ENCODE measurements around the gene TBC1D21. TPM values are rescaled to one million over a fixed set of nuclear protein-coding genes. Genes with fewer than 3 reads are reported as not detected.
A peak's percentile ranks its signal among the peaks of the same experiment; 100 is the strongest.

TBC1D21 gene
- polyA plus RNA-seq, 3 donors = not detected

- Histone ChIP-seq H3K4me2 (replicated peaks; ENCODE audit: extremely low read depth, low read length, poor library complexity, severe bottlenecking) (no peak overlapping the region), H3K9ac (ENCODE audit: insufficient read depth, low read length, poor library complexity, severe bottlenecking) (no peak overlapping the region), H3K27me3 (ENCODE audit: control insufficient read depth in 2 of 2, insufficient read depth in 2 of 2, low read length in 2 of 2) (peaks cover 6 to 8% of the 10 kb centered on the region in 2 donors), H3K79me2 (ENCODE audit: insufficient read depth, low read length) (no peaks in the 10 kb centered on the region), H3K4me3 (replicated peaks in 1 of 3; ENCODE audit: low read depth in 2 of 3, low read length in 3 of 3) (no peak overlapping the region), H3K27ac (ENCODE audit: low read depth in 1 of 2, low read length in 2 of 2) (no peak overlapping the region), H2AFZ (ENCODE audit: insufficient read depth, low read depth, low read length, poor library complexity, severe bottlenecking) (no peak overlapping the region), H3K9me3 (replicated peaks in 1 of 2; ENCODE audit: control insufficient read depth in 1 of 2, insufficient read depth in 1 of 2, low read length in 2 of 2) (no peaks in the 10 kb centered on the region), H3K36me3 (replicated peaks in 1 of 2; ENCODE audit: control insufficient read depth in 1 of 2, insufficient read depth in 2 of 2, low read length in 2 of 2) (no peaks in the 10 kb centered on the region), H3K4me1 (ENCODE audit: control insufficient read depth in 1 of 2, insufficient read depth in 2 of 2, low read length in 2 of 2) (no peaks in the 10 kb centered on the region), H4K20me1 (ENCODE audit: insufficient read depth, low read length) (no peaks in the 10 kb centered on the region)
- 67% methylated on average over 1 of the region's 2 CpGs for WGBS (ENCODE audit: insufficient coverage)
- H3K9me3 Mint-ChIP-seq = peaks cover 0 to 5% (median 0%) of the 10 kb centered on the region in 7 donors
- H3K27me3 Mint-ChIP-seq (ENCODE audit: low read depth in 3 of 3) = peaks cover 12 to 65% (median 23%) of the 10 kb centered on the region in 3 donors
- H3K27ac Mint-ChIP-seq = no peak overlapping the region
- no peaks in the 10 kb centered on the region for H3K36me3 Mint-ChIP-seq
- TF ChIP-seq CTCF (IDR thresholded peaks at IDR 0.05) = no peak
- peak overlapping the region in 1 of 2 donors; percentile 19 for H3K4me3 Mint-ChIP-seq
- no peak for DNase-seq
- H3K4me1 Mint-ChIP-seq = no peaks in the 10 kb centered on the region
- intact Hi-C loops (cut with micrococcal nuclease) = no loop called here
Observed at GRCh38 chr15:73866481-73866880, 6.9 kb upstream of the TBC1D21 start.

GRCh38 chr15:73866881-73867410, 6.4 kb upstream of the TBC1D21 start:
- Mint-ChIP-seq H3K4me3 (peak overlapping the region in 1 of 2 donors; percentile 39), H3K9me3 (peaks cover 0 to 5% (median 0%) of the 10 kb centered on the region in 7 donors), H3K36me3 (no peaks in the 10 kb centered on the region), H3K27ac (no peak overlapping the region), H3K27me3 (ENCODE audit: low read depth in 3 of 3) (peaks cover 9 to 62% (median 19%) of the 10 kb centered on the region in 3 donors), H3K4me1 (no peaks in the 10 kb centered on the region)
- 76% methylated on average over 4 of the region's 6 CpGs for WGBS (ENCODE audit: insufficient coverage)
- H3K36me3 ChIP-seq (replicated peaks in 1 of 2; ENCODE audit: control insufficient read depth in 1 of 2, insufficient read depth in 2 of 2, low read length in 2 of 2) = no peaks in the 10 kb centered on the region
- no peaks in the 10 kb centered on the region for H3K4me1 ChIP-seq (ENCODE audit: control insufficient read depth in 1 of 2, insufficient read depth in 2 of 2, low read length in 2 of 2)
- H3K79me2 ChIP-seq (ENCODE audit: insufficient read depth, low read length) = no peaks in the 10 kb centered on the region
- H3K9ac ChIP-seq (ENCODE audit: insufficient read depth, low read length, poor library complexity, severe bottlenecking) = no peak overlapping the region
- no peaks in the 10 kb centered on the region for H3K9me3 ChIP-seq (replicated peaks in 1 of 2; ENCODE audit: control insufficient read depth in 1 of 2, insufficient read depth in 1 of 2, low read length in 2 of 2)
- no peak for DNase-seq
- intact Hi-C loops (cut with micrococcal nuclease) = no loop called here
- H3K27me3 ChIP-seq (ENCODE audit: control insufficient read depth in 2 of 2, insufficient read depth in 2 of 2, low read length in 2 of 2) = peaks cover 5 to 7% of the 10 kb centered on the region in 2 donors
- no peak overlapping the region for H3K4me2 ChIP-seq (replicated peaks; ENCODE audit: extremely low read depth, low read length, poor library complexity, severe bottlenecking)
- no peak for TF ChIP-seq CTCF (IDR thresholded peaks at IDR 0.05)
- no peak overlapping the region for H3K27ac ChIP-seq (ENCODE audit: low read depth in 1 of 2, low read length in 2 of 2)
- H3K4me3 ChIP-seq (replicated peaks in 1 of 3; ENCODE audit: low read depth in 2 of 3, low read length in 3 of 3) = no peak overlapping the region
- no peak overlapping the region for H2AFZ ChIP-seq (ENCODE audit: insufficient read depth, low read depth, low read length, poor library complexity, severe bottlenecking)
- H4K20me1 ChIP-seq (ENCODE audit: insufficient read depth, low read length) = no peaks in the 10 kb centered on the region
